ENCODE results near the gene GNPDA2.

The GNPDA2 gene

GRCh38 chr4:44726038-44726871 is at the start of gene GNPDA2:
Gene GNPDA2, minus strand, starts transcription at chr4:44726556. Its CDS starts 4,349 bp downstream, at chr4:44722207.
- DNase-seq (ENCODE audit: low read depth): peak; percentile 88
- peak within 1 kb of the TSS; percentile 86 for H3K4me3 ChIP-seq (ENCODE audit: control insufficient read depth, low read depth, low read length)

DNA sequence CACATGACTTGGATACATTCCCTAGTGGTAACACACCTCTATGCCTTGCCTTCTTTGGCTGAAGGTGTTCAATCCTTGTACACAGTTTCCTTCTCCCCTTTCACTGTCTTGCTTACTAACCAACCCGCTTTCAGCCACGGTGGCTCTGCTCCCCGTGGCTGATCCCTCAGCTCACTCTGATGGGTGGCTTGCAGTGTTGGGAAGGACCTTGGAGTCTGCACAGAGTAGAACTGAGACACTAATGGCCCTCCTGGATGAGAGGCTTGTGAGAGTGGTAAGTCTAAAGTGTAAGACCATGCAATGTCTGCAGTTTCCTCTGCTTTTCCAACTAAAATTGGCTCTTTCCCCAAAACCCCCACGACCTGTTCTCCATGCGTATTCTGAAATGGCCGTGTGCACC is 46.0 kb upstream of the GNPDA2 start:
- no peak overlapping the region for H3K4me3 ChIP-seq (ENCODE audit: control insufficient read depth, low read depth, low read length)
- no peak for DNase-seq (ENCODE audit: low read depth)
- TF ChIP-seq, protein P1, sequence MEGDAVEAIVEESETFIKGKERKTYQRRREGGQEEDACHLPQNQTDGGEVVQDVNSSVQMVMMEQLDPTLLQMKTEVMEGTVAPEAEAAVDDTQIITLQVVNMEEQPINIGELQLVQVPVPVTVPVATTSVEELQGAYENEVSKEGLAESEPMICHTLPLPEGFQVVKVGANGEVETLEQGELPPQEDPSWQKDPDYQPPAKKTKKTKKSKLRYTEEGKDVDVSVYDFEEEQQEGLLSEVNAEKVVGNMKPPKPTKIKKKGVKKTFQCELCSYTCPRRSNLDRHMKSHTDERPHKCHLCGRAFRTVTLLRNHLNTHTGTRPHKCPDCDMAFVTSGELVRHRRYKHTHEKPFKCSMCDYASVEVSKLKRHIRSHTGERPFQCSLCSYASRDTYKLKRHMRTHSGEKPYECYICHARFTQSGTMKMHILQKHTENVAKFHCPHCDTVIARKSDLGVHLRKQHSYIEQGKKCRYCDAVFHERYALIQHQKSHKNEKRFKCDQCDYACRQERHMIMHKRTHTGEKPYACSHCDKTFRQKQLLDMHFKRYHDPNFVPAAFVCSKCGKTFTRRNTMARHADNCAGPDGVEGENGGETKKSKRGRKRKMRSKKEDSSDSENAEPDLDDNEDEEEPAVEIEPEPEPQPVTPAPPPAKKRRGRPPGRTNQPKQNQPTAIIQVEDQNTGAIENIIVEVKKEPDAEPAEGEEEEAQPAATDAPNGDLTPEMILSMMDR (conservative IDR thresholded peaks at IDR 0.05; ENCODE audit: control insufficient read depth, insufficient read depth, low read depth, low read length): no peak

More at GRCh38 chr4:44726038-44726871, at the start of gene GNPDA2:
- TF ChIP-seq, protein P1 (conservative IDR thresholded peaks at IDR 0.05; ENCODE audit: control insufficient read depth, insufficient read depth, low read depth, low read length): no peak

DNA sequence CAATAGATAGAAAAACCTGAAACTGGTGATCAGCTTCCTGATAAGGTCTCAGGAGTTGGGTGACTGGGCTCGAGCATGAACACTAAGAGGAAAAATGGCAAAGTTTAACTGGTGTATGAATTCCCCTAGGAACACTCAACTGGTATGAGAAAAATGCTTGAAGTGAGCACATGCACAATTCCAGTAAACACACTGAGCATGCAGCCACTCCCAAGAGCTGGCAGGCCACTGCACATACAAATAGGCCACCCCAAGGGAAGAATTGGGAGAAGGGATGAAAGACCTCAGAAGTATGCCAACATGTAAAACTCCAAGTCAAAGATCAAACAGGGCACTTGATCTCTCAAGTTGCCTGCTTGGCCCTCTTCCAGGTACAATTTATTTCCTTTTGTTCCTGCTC is 45.4 kb upstream of the GNPDA2 start:
- TF ChIP-seq, protein P1 (conservative IDR thresholded peaks at IDR 0.05; ENCODE audit: control insufficient read depth, insufficient read depth, low read depth, low read length): no peak
- no peak for DNase-seq (ENCODE audit: low read depth)
- no peak overlapping the region for H3K4me3 ChIP-seq (ENCODE audit: control insufficient read depth, low read depth, low read length)

DNA sequence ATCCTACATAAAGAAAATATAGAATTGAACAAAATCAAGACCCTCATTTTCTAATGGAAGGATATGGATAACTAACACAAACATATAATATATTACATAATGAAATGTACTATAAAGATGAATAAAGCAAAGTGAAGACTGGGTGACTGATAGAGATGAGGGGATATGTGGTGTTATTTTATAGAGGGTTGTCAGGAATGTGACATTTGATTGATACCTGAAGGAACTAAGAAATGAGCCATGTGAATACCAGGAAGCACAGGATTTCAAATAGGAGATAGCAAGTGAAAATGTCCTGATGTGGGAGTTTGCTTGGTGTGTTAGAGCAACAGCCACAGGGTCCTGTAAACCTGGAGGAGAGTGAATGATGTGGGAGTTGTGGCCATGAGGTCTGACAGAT is 40.1 kb upstream of the GNPDA2 start:
- DNase-seq (ENCODE audit: low read depth): no peak
- TF ChIP-seq, protein P1 (conservative IDR thresholded peaks at IDR 0.05; ENCODE audit: control insufficient read depth, insufficient read depth, low read depth, low read length): no peak

DNA sequence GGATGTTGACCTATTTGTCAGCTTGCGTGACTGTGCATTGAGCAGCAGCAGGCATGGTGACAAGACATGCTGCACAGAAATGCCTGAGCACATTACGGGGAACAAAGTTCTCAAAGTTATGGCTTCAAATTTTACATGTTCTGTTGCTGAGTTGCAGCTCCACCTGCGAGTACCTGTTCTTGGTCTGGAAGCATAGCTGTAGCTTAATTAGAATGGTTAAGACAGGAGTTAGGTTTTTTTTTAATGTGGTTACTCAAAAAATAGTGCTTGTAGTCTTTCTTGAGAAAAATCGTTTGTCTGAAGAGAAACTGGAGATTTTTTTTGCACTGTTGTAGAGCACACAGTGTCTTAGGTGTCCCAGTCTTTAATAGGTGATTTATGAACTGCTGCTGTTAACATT is 38.8 kb upstream of the GNPDA2 start:
- H3K4me3 ChIP-seq (ENCODE audit: control insufficient read depth, low read depth, low read length): no peak overlapping the region
- TF ChIP-seq, protein P1 (conservative IDR thresholded peaks at IDR 0.05; ENCODE audit: control insufficient read depth, insufficient read depth, low read depth, low read length): no peak
- no peak for DNase-seq (ENCODE audit: low read depth)

More for the DNA sequence above, 40.1 kb upstream of the GNPDA2 start:
- no peak overlapping the region for H3K4me3 ChIP-seq (ENCODE audit: control insufficient read depth, low read depth, low read length)

GRCh38 chr4:44761306-44761705 is 35.0 kb upstream of the GNPDA2 start:
- H3K4me3 ChIP-seq (ENCODE audit: control insufficient read depth, low read depth, low read length): no peak overlapping the region
- TF ChIP-seq, protein P1 (conservative IDR thresholded peaks at IDR 0.05; ENCODE audit: control insufficient read depth, insufficient read depth, low read depth, low read length): no peak
- DNase-seq (ENCODE audit: low read depth): no peak

All from fibroblast of mammary gland (primary cell).